Epithelial cell of esophagus (primary cell): Measurements from ENCODE around the gene ARMC12.

Source experiments
- DNase-seq: peaks from one replicate; pipeline ENCODE4 v3.0.0; 2010; ENCODE audit warnings: low read depth
- H3K4me3 ChIP-seq: 2 replicates; pipeline ENCODE4 v1.5.1; 2011; ENCODE audit warnings: mild to moderate bottlenecking, low read length, control low read depth
- TF ChIP-seq, protein P1 (sequence below): IDR thresholded peaks from 2 replicates; pipeline ENCODE4 v1.5.1; 2011; ENCODE audit warnings: low read depth, mild to moderate bottlenecking, low read length, control low read depth, inconsistent platforms; ENCODE audit not compliant: insufficient read depth; ENCODE audit errors: missing control alignments

ARMC12 gene

DNA sequence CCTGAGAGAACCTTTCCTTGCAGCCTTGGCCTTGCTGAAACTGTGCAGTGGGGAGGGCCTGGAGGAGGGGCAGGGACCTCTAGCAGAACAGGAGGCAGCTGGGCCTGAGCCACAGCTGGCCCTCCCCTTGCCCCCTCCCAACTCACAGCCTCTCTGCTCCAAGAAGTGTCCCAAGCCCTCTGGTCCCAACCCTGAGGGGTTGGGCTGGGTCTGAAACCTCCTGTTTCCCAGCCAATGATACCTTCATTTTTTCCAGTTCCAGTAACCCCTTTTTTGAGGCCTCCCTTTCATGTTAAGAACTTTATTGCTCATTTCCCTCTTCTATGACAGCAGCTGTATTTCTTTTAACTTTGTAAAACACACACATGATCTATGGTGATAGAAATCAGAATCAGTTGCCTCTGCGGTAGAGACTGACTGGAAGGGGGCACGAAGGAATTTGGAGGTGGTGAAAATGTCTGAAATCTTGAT is 17.9 kb upstream of the ARMC12 start:
- no peak for DNase-seq
- TF ChIP-seq, protein P1, sequence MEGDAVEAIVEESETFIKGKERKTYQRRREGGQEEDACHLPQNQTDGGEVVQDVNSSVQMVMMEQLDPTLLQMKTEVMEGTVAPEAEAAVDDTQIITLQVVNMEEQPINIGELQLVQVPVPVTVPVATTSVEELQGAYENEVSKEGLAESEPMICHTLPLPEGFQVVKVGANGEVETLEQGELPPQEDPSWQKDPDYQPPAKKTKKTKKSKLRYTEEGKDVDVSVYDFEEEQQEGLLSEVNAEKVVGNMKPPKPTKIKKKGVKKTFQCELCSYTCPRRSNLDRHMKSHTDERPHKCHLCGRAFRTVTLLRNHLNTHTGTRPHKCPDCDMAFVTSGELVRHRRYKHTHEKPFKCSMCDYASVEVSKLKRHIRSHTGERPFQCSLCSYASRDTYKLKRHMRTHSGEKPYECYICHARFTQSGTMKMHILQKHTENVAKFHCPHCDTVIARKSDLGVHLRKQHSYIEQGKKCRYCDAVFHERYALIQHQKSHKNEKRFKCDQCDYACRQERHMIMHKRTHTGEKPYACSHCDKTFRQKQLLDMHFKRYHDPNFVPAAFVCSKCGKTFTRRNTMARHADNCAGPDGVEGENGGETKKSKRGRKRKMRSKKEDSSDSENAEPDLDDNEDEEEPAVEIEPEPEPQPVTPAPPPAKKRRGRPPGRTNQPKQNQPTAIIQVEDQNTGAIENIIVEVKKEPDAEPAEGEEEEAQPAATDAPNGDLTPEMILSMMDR: no peak

DNA sequence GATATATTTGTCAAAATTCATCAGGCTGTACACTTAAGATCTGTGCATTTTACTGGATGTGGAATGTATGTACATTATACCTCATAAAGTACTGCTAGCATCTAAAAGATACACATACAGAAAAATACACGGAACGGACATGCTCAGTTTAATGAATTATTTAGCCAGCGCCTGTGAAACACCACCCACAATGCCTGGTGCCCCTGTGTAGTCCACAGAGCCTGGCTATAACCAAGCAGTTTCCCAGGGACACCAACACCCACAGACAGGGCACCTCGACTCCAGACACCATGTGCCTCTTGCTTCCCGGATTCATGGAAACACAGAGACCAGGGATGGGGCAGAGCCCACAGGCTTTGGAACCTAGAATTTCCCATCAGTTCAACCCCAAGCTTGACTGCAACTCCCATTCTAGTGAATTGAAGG is 17.4 kb upstream of the ARMC12 start:
- TF ChIP-seq, protein P1: no peak
- no peak for DNase-seq

More for the DNA sequence above, 17.9 kb upstream of the ARMC12 start:
- no peak overlapping the region for H3K4me3 ChIP-seq

DNA sequence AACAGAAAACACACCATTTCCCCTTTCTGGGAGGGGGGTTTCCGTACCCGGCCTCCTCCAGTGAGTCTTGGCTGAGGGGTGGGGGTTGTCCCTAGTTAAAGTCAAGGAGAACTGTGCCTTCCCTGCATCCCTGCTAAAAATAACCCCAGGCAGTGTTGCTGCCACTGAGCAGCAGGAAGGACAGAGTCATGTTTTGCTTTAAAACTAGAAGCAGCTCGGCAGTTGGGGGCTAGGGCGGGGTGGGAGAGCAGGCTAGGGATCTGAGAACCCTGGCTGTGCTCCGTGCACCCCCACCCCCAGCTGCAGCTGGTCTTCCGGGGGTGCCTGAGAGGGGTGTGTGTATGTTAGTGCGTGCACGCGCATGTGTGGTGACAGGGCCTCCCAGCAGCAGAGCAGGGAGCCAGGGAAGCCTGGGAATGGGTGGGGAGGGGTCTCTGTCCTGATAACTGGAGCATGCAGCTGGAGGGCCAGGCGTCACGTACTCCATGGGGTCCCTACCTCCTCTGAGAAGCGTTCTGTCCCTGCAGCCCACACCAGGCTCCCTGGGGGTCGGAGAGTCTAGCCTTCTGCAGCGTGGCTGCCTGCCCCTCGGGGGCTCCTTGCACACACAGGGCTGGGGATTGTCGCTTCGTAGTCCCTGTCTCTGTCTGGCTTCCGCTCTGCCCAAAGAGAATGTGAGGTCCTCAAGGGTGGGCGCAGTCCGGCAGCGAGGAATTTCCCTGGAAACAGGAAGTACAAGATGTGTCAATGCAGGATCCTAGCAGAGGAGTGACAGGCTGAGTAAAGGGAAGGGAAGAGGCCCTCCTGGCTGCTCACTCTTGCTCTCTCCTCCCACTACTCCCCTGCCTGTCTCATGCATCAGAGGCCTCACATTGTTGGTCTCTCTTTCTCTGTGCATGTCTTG is 16.8 kb upstream of the ARMC12 start:
- H3K4me3 ChIP-seq: peak overlapping the region; percentile 7
- TF ChIP-seq, protein P1: no peak
- DNase-seq: peak; percentile 58

More for the DNA sequence above, 17.4 kb upstream of the ARMC12 start:
- H3K4me3 ChIP-seq: no peak overlapping the region

GRCh38 chr6:35722121-35722761 is 14.6 kb upstream of the ARMC12 start:
- TF ChIP-seq, protein P1: no peak
- DNase-seq: no peak
- no peak overlapping the region for H3K4me3 ChIP-seq

DNA sequence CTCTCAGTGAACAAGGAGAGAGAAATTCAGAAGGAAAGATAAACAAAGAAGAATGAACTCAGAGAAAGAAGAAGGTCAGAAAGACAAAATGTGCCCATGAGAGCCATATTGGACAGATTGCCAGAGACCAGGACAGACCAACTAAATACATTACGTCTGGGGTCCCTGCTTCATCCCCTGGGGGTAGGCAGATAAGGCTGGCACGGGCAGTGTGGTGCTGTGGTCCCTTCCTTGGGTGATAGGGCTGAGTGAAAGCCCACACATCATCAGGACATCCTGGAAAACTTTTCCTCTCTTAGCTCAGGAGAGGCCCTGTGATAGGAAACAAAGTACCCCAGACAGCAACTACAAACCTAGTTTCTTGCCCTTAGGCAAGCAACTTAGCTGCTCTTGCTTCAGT is 13.2 kb upstream of the ARMC12 start:
- no peak for DNase-seq
- H3K4me3 ChIP-seq: no peak overlapping the region
- TF ChIP-seq, protein P1: no peak

DNA sequence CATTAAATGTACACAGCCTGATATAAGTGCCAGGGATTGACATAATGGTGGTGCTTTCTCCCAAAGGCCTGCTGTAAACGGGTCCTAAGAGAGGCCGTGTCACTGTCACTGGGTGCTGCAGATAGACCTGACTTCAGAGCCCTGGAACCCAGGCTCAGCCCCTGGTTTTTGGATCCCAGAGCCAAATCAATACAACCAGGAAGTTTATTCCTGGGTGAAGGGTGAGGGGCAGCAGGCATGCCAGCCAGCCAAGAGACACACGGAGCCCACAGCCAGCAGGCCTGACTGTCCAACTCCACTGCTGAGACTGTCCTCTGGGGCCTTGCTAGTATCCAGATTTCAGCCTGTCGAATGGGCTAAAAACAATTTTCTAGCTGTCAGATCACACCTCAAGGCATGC is 12.8 kb upstream of the ARMC12 start:
- DNase-seq: no peak
- TF ChIP-seq, protein P1: no peak
- no peak overlapping the region for H3K4me3 ChIP-seq
